ENCODE results near the gene RMRP. TPM values are rescaled to one million over a fixed set of nuclear protein-coding genes. Genes with fewer than 3 reads are reported as not detected.

RMRP gene
- total RNA-seq (2014; rRNA removed; shearing (Covaris generic)) (21,739 and 26,575 TPM in 2 replicates), total RNA-seq (2022) (4,033 and 12,624 TPM in 2 replicates), Bru-seq, nascent RNA (percentile 36 among the genes with signal in this experiment), BruChase-seq, experiment 1, labeled RNA remaining after a 6-hour chase (percentile 32 among the genes with signal in this experiment), BruChase-seq, experiment 2, labeled RNA remaining after a 2-hour chase (percentile 32 among the genes with signal in this experiment)
- long read RNA-seq: 0 reads

GRCh38 chr9:35657546-35658136 lies at the start of gene RMRP:
TSS of gene RMRP (minus strand) at chr9:35658019.
- no TSS peak for BruUV-seq (replicated peaks)
- peaks cover 27% of the 10 kb centered on the region for H3K36me3 ChIP-seq (ENCODE audit: insufficient read depth, low read length)
- peak; percentile 96 for DNase-seq (ENCODE audit: low spot score)
- CTCF ChIA-PET (ENCODE audit: unreplicated experiment): interaction anchor here (0.9 to 2.0 kb wide), 4 partner anchors 10 to 58 kb away, joined by 3 to 15 read pairs (median 4); no protein-coding TSS in a partner anchor
- POLR2A ChIA-PET: interaction anchor here (0.6 to 3.9 kb wide), 11 partner anchors 10 to 91 kb away, joined by 3 to 47 read pairs (median 5); partner anchors contain the start of genes CREB3, TESK1 and TLN1
- no peaks in the 10 kb centered on the region for H3K9me2 ChIP-seq (ENCODE audit: insufficient read depth, low read length)
- H3K4me3 ChIP-seq (ENCODE audit: low read depth, low read length, poor library complexity, severe bottlenecking): peak within 1 kb of the TSS; percentile 81
- TF ChIP-seq CTCF (conservative IDR thresholded peaks at IDR 0.05; ENCODE audit: low read length) (0 out of 2 replicates have a peak, but pooled peaks have one; percentile 27), EZH2phosphoT487 (IDR thresholded peaks at IDR 0.05; ENCODE audit: borderline replicate concordance, low read depth, low read length) (no peak)
- H2AFZ ChIP-seq (ENCODE audit: low read length): peak within 1 kb of the TSS; percentile 62; the same call in 1 of the 2 replicates
- peak within 1 kb of the TSS; percentile 84 for H3K27ac ChIP-seq (ENCODE audit: low read depth, low read length, poor library complexity, severe bottlenecking)
- H4K20me1 ChIP-seq (ENCODE audit: insufficient read depth, low read length): 0 out of 2 replicates have a peak, but pooled peaks cover 5% of the 10 kb centered on the region
- intact Hi-C loops (cut with micrococcal nuclease; ENCODE audit: unreplicated experiment): loop anchor here (2.0 to 5.0 kb wide), 6 partner anchors 39 to 170 kb away; partner anchors contain the start of genes CD72, FAM221B, HINT2 and TESK1
- peaks cover 64% of the 10 kb centered on the region for H3K4me1 ChIP-seq (ENCODE audit: insufficient read depth, low read length, poor library complexity, severe bottlenecking)
- peaks cover 14% of the 10 kb centered on the region; the same call in 1 of the 2 replicates for H3K79me2 ChIP-seq (ENCODE audit: insufficient read depth, low read depth, low read length)
- H3K4me2 ChIP-seq (ENCODE audit: low read length): peak within 1 kb of the TSS; percentile 96
- H3K9me3 ChIP-seq (ENCODE audit: low read length): no peaks in the 10 kb centered on the region

GRCh38 chr9:35706951-35707350 lies 49.1 kb upstream of the RMRP start:
- Histone ChIP-seq H4K20me1 (ENCODE audit: insufficient read depth, low read length) (no peaks in the 10 kb centered on the region), H3K4me2 (ENCODE audit: low read length) (no peak overlapping the region), H3K9me2 (ENCODE audit: insufficient read depth, low read length) (no peaks in the 10 kb centered on the region), H3K79me2 (ENCODE audit: insufficient read depth, low read depth, low read length) (no peaks in the 10 kb centered on the region), H3K4me1 (ENCODE audit: insufficient read depth, low read length, poor library complexity, severe bottlenecking) (no peaks in the 10 kb centered on the region), H3K27ac (ENCODE audit: low read depth, low read length, poor library complexity, severe bottlenecking) (no peak overlapping the region), H2AFZ (ENCODE audit: low read length) (no peak overlapping the region), H3K36me3 (ENCODE audit: insufficient read depth, low read length) (peaks cover 96% of the 10 kb centered on the region), H3K4me3 (ENCODE audit: low read depth, low read length, poor library complexity, severe bottlenecking) (no peak overlapping the region), H3K9me3 (ENCODE audit: low read length) (no peaks in the 10 kb centered on the region)
- ChIA-PET POLR2A (no interaction called here), CTCF (ENCODE audit: unreplicated experiment) (no interaction called here)
- BruUV-seq (replicated peaks): no TSS peak
- no peak for TF ChIP-seq EZH2phosphoT487 (IDR thresholded peaks at IDR 0.05; ENCODE audit: borderline replicate concordance, low read depth, low read length)
- TF ChIP-seq CTCF (conservative IDR thresholded peaks at IDR 0.05; ENCODE audit: low read length): no peak
- no peak for DNase-seq (ENCODE audit: low spot score)
- intact Hi-C loops (cut with micrococcal nuclease; ENCODE audit: unreplicated experiment): no loop called here
